Lower lobe of right lung (tissue), 2 donors: Measurements from ENCODE around the gene TP63. TPM values are rescaled to one million over a fixed set of nuclear protein-coding genes. Genes with fewer than 3 reads are reported as not detected.

Source experiments
- ATAC-seq, 2 donors: fragments of 200-7000 bp; cut with Tn5 transposase; one replicate each; pipeline ENCODE4 v1.9.1; 2020 to 2022; ENCODE audit warnings: mild to moderate bottlenecking in 2 of 2, moderate library complexity in 2 of 2
- DNase-seq: peaks from one replicate; pipeline ENCODE4 v3.0.0-alpha.2; 2020
- H3K27ac ChIP-seq: fragments of 200-600 bp; one replicate; pipeline ENCODE4 v1.8.0; 2022
- H3K27me3 ChIP-seq: fragments of 200-600 bp; one replicate; pipeline ENCODE4 v1.8.0; 2022; ENCODE audit warnings: low read depth
- H3K36me3 ChIP-seq: fragments of 200-600 bp; one replicate; pipeline ENCODE4 v1.8.0; 2022; ENCODE audit warnings: mild to moderate bottlenecking
- H3K4me1 ChIP-seq: fragments of 200-600 bp; one replicate; pipeline ENCODE4 v1.8.0; 2022
- H3K4me3 ChIP-seq: fragments of 200-600 bp; one replicate; pipeline ENCODE4 v1.8.0; 2022; ENCODE audit warnings: mild to moderate bottlenecking
- H3K9me3 ChIP-seq: fragments of 200-600 bp; one replicate; pipeline ENCODE4 v1.8.0; 2022
- CTCF ChIP-seq: fragments of 200-600 bp; IDR thresholded peaks from one replicate; pipeline ENCODE4 v1.8.0; 2022; ENCODE audit warnings: antibody characterized with exemption, mild to moderate bottlenecking
- intact Hi-C: fragments of 100-400 bp; cut with DNase I; formaldehyde crosslinking; loops from one replicate; pipeline ENCODE4 v1.11.0; 2022
- total RNA-seq: library from RNA; stranded (reverse); fragmentation: NEBNext Ultra II Directional; extraction: Animal tissue kit (Norgen Biotek cat#: 25700); gene quantifications from one replicate; pipeline ENCODE4 v1.2.1, GENCODE V29; 2021
- donor health status: DM: no; HTN: yes; CAD: no; lungs with severe emphysema.

The TP63 gene
- total RNA-seq, 1 donor from 2014 or later: 2.1 TPM

GRCh38 chr3:189921770-189922169 is 290.6 kb downstream of the TP63 start:
- ATAC-seq (no peak), DNase-seq (no peak)
- H3K4me3 ChIP-seq: no peak overlapping the region
- H3K9me3 ChIP-seq: no peaks in the 10 kb centered on the region
- no peaks in the 10 kb centered on the region for H3K27me3 ChIP-seq
- no peak for TF ChIP-seq CTCF
- H3K36me3 ChIP-seq: no peaks in the 10 kb centered on the region
- no peak overlapping the region for H3K27ac ChIP-seq
- H3K4me1 ChIP-seq: no peaks in the 10 kb centered on the region
- intact Hi-C loops: no loop called here

GRCh38 chr3:189927975-189928895 is 297.0 kb downstream of the TP63 start:
- Histone ChIP-seq H3K9me3 (no peaks in the 10 kb centered on the region), H3K4me1 (no peaks in the 10 kb centered on the region), H3K27me3 (no peaks in the 10 kb centered on the region), H3K27ac (no peak overlapping the region), H3K36me3 (no peaks in the 10 kb centered on the region), H3K4me3 (no peak overlapping the region)
- TF ChIP-seq CTCF: no peak
- ATAC-seq (no peak), DNase-seq (no peak)
- intact Hi-C loops: no loop called here

GRCh38 chr3:189936201-189936945 is 305.2 kb downstream of the TP63 start:
- Histone ChIP-seq H3K9me3 (no peaks in the 10 kb centered on the region), H3K27me3 (no peaks in the 10 kb centered on the region), H3K4me1 (no peaks in the 10 kb centered on the region), H3K27ac (no peak overlapping the region), H3K36me3 (no peaks in the 10 kb centered on the region), H3K4me3 (no peak overlapping the region)
- TF ChIP-seq CTCF: no peak
- DNase-seq: no peak
- intact Hi-C loops: no loop called here
- no peak for ATAC-seq

GRCh38 chr3:189937302-189938127 is 306.3 kb downstream of the TP63 start:
- Histone ChIP-seq H3K4me3 (no peak overlapping the region), H3K27ac (no peak overlapping the region)

More at GRCh38 chr3:189937302-189938127, 306.3 kb downstream of the TP63 start:
- ATAC-seq: peak in 1 of 2 donors; percentile 25
- H3K36me3 ChIP-seq: no peaks in the 10 kb centered on the region
- H3K9me3 ChIP-seq: no peaks in the 10 kb centered on the region
- H3K4me1 ChIP-seq: no peaks in the 10 kb centered on the region
- TF ChIP-seq CTCF: no peak
- H3K27me3 ChIP-seq: no peaks in the 10 kb centered on the region
- intact Hi-C loops: no loop called here
- no peak for DNase-seq
